ENCODE data around the gene PLA2G4B.

DNA sequence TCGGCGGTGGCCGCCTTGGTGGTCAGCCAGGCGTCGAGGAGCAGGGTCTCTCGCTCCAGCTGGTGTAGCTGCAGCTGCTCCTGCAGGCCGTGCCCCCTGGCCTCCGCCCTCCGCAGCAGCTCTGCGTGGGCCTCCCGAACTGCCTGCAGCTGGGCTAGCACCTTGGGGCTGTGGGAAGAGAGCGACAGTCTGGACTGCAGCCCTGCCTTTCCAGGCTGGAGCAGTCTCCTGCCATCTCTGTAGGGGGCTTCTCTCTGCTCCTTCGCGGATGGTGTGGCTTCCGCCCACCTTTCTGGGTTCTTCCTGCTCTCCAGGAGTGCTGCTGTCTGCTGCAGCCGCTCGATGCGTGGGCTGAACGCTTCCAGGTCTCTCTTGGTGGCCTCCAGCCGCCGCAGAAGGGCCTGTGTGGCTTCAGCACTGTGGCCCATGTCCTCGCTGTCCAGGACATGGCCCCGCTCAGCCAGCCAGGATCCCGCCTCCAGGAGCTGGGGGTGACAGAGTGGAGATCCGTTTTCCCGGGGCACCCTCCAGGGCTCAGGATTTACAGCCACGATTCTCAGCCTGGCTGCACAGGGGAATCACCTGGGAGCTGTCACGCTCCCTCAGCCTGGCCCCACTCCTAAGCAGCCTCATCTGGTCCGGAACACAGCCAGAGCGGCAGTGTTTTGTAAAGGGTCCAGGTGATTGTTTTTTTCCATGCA is 16.8 kb downstream of the PLA2G4B start:
- TF ChIP-seq POLR2A (IDR thresholded peaks at IDR 0.05; ENCODE audit: low read length) (no peak), GATA1 (IDR thresholded peaks at IDR 0.05; ENCODE audit: low read depth, low read length) (no peak)

Data from erythroblast (primary cell).